ENCODE data around the gene KRTAP9-4. TPM values are rescaled to one million over a fixed set of nuclear protein-coding genes. Genes with fewer than 3 reads are reported as not detected.

Gene KRTAP9-4
- total and polyA plus RNA-seq, 2 of the 8 experiments (the other 6 are each of a cell fraction or from before 2014, with no cell fraction given): not detected

GRCh38 chr17:41251261-41251660 is 1.8 kb downstream of the KRTAP9-4 start:
- H4K8ac ChIP-seq (ENCODE audit: extremely low read depth, insufficient read depth, low read length): no peak overlapping the region
- no peak overlapping the region for H2BK120ac ChIP-seq (replicated peaks; ENCODE audit: low read depth, low read length)
- H3K9ac ChIP-seq (replicated peaks in 1 of 4; ENCODE audit: extremely low read depth in 1 of 4, low read depth in 3 of 4, low read length in 3 of 4): no peak overlapping the region
- ChIA-PET CTCF (ENCODE audit: partially characterized antibody) (no interaction called here), POLR2A (ENCODE audit: partially characterized antibody) (no interaction called here)
- H2BK20ac ChIP-seq (ENCODE audit: low read length): no peak overlapping the region
- DNase-seq (ENCODE audit: low read depth in 1 of 2, low spot score in 2 of 2) (no peak), FAIRE-seq (no peak)
- no peak overlapping the region for H4K5ac ChIP-seq (ENCODE audit: insufficient read length, low read depth, low read length)
- 94% methylated on average over 1 of the region's 1 CpG; no CpG with 5 or more reads in 1 of the 2 experiments for WGBS, 2 experiments (ENCODE audit: extremely low coverage in 1 of 2, insufficient coverage in 1 of 2, insufficient read length in 1 of 2, insufficient replicate concordance in 2 of 2, low coverage in 1 of 2, low lambda C conversion rate in 2 of 2, missing lambda C conversion rate in 1 of 2)
- no peak overlapping the region for H2BK15ac ChIP-seq (ENCODE audit: low read length)
- no peak overlapping the region for H4K91ac ChIP-seq (replicated peaks; ENCODE audit: insufficient read length, low read length)
- no peak overlapping the region for H2AFZ ChIP-seq (ENCODE audit: low read length)
- TF ChIP-seq POLR2AphosphoS5 (IDR thresholded peaks at IDR 0.05; ENCODE audit: low read depth, low read length) (no peak), RNF2 (IDR thresholded peaks at IDR 0.05; ENCODE audit: borderline replicate concordance, low read depth, low read length, missing control alignments, poor library complexity, severe bottlenecking) (no peak), RFX5 (IDR thresholded peaks at IDR 0.05; ENCODE audit: borderline replicate concordance, low read depth, low read length) (no peak), CREB1 (IDR thresholded peaks at IDR 0.05) (no peak), KDM4A (IDR thresholded peaks at IDR 0.05; ENCODE audit: low read depth, low read length, severe bottlenecking) (no peak), SAP30 (IDR thresholded peaks at IDR 0.05; ENCODE audit: insufficient read depth, insufficient replicate concordance, low read length) (no peak), SIX5 (IDR thresholded peaks at IDR 0.05; ENCODE audit: low read depth, low read length) (no peak)
- H3K4me3 ChIP-seq (ENCODE audit: extremely low read depth in 1 of 4, insufficient read depth in 2 of 4, low read depth in 3 of 4, low read length in 4 of 4): no peak overlapping the region
- no peak overlapping the region for H2AK5ac ChIP-seq (ENCODE audit: low read depth, low read length)
- no peak overlapping the region for H3K4ac ChIP-seq (replicated peaks; ENCODE audit: insufficient read length, low read depth, low read length)
- no peaks in the 10 kb centered on the region for H3K79me1 ChIP-seq (ENCODE audit: low read depth, low read length)
- H3K4me2 ChIP-seq (ENCODE audit: insufficient read depth in 1 of 2, low read depth in 2 of 2, low read length in 2 of 2): no peak overlapping the region
- no peaks in the 10 kb centered on the region; a peak in 1 of 7 replicates for H3K27me3 ChIP-seq (replicated peaks in 1 of 4; ENCODE audit: control insufficient read depth in 3 of 4, extremely low read depth in 1 of 4, insufficient read depth in 3 of 4, low read length in 3 of 4)
- H3K56ac ChIP-seq (replicated peaks; ENCODE audit: insufficient read length, low read depth, low read length): no peak overlapping the region
- H2BK12ac ChIP-seq (ENCODE audit: low read depth, low read length): no peak overlapping the region
- H3K27ac ChIP-seq (ENCODE audit: low read depth, low read length): no peak overlapping the region
- H3K18ac ChIP-seq (ENCODE audit: extremely low read depth, low read length): no peak overlapping the region
- no peak overlapping the region for H3K23ac ChIP-seq (ENCODE audit: insufficient read length)
- no peaks in the 10 kb centered on the region; the same call in 1 of the 2 replicates for H3K23me2 ChIP-seq (ENCODE audit: low read depth, low read length)
- no peaks in the 10 kb centered on the region for H3K79me2 ChIP-seq (ENCODE audit: control insufficient read depth in 1 of 2, insufficient read depth in 2 of 2, low read length in 2 of 2)
- H3K4me1 ChIP-seq (replicated peaks in 1 of 4; ENCODE audit: control insufficient read depth in 3 of 4, insufficient read depth in 4 of 4, low read length in 3 of 4): peaks cover 0 to 2% (median 0%) of the 10 kb centered on the region in 4 experiments; a peak in 2 of 7 replicates
- H3K36me3 ChIP-seq (ENCODE audit: control insufficient read depth in 2 of 4, insufficient read depth in 4 of 4, low read length in 3 of 4): no peaks in the 10 kb centered on the region
- no peak overlapping the region for H2BK5ac ChIP-seq (ENCODE audit: low read depth, low read length)
- H4K20me1 ChIP-seq (replicated peaks in 1 of 2; ENCODE audit: control insufficient read depth in 1 of 2, insufficient read depth in 2 of 2, low read length in 2 of 2): no peaks in the 10 kb centered on the region
- H3K9me3 ChIP-seq (ENCODE audit: insufficient read depth in 2 of 2, low read depth in 1 of 2, low read length in 1 of 2): no peaks in the 10 kb centered on the region
- no peak overlapping the region for H3K14ac ChIP-seq (ENCODE audit: insufficient read length)
